ENCODE measurements around the gene MCF2L. TPM values are rescaled to one million over a fixed set of nuclear protein-coding genes. Genes with fewer than 3 reads are reported as not detected.

The MCF2L gene
- total RNA-seq, 1 donor from 2014 or later = under 0.01 TPM

GRCh38 chr13:112953591-112954487 lies 15.2 kb upstream of the MCF2L start:
- no peaks in the 10 kb centered on the region for H3K36me3 ChIP-seq (ENCODE audit: control insufficient read depth, insufficient read depth, low read length)
- peaks cover 4% of the 10 kb centered on the region for H3K27me3 ChIP-seq (ENCODE audit: control insufficient read depth, insufficient read depth, low read length)
- DNase-seq (ENCODE audit: low read depth) = no peak
- FAIRE-seq = no peak
- no peak for TF ChIP-seq CTCF (IDR thresholded peaks at IDR 0.05; ENCODE audit: insufficient read depth, low read length, severe bottlenecking)
- no peak overlapping the region for H3K4me3 ChIP-seq (ENCODE audit: low read depth, low read length)

- no peak for TF ChIP-seq CTCF (IDR thresholded peaks at IDR 0.05; ENCODE audit: insufficient read depth, low read length, severe bottlenecking)
- Histone ChIP-seq H3K36me3 (ENCODE audit: control insufficient read depth, insufficient read depth, low read length) (no peaks in the 10 kb centered on the region), H3K27me3 (ENCODE audit: control insufficient read depth, insufficient read depth, low read length) (peaks cover 4% of the 10 kb centered on the region), H3K4me3 (ENCODE audit: low read depth, low read length) (no peak overlapping the region)
- no peak for FAIRE-seq
- no peak for DNase-seq (ENCODE audit: low read depth)
Observed at GRCh38 chr13:112954488-112955270, 14.3 kb upstream of the MCF2L start.

- H3K27me3 ChIP-seq (ENCODE audit: control insufficient read depth, insufficient read depth, low read length) = peaks cover 4% of the 10 kb centered on the region
- FAIRE-seq (no peak), DNase-seq (ENCODE audit: low read depth) (no peak)
- no peak overlapping the region for H3K4me3 ChIP-seq (ENCODE audit: low read depth, low read length)
- H3K36me3 ChIP-seq (ENCODE audit: control insufficient read depth, insufficient read depth, low read length) = no peaks in the 10 kb centered on the region
- no peak for TF ChIP-seq CTCF (IDR thresholded peaks at IDR 0.05; ENCODE audit: insufficient read depth, low read length, severe bottlenecking)
Observed at GRCh38 chr13:112955271-112955937, 13.6 kb upstream of the MCF2L start.

DNA sequence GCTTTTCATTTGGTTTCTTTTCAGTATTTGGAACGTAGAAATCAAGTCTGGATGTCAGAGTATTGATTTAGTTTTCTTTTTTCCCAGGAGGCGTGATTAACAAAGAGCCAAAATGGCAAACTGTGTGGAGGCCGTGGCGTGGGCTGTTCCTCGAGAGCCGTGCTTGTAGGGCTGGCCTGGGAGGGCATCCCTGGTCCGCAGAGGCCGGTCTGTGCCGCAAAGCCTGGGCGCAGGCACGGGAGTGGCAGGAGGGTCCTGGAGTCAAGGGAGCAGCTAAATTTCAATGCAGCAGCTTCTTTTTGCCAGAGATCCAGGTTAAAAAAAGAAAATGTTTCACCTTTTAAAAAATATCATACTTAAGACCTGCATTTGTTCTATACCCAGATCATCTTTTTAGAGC lies 13.1 kb upstream of the MCF2L start:
- no peak for TF ChIP-seq CTCF (IDR thresholded peaks at IDR 0.05; ENCODE audit: insufficient read depth, low read length, severe bottlenecking)
- H3K4me3 ChIP-seq (ENCODE audit: low read depth, low read length) = no peak overlapping the region
- no peak for FAIRE-seq
- H3K36me3 ChIP-seq (ENCODE audit: control insufficient read depth, insufficient read depth, low read length) = no peaks in the 10 kb centered on the region
- no peak for DNase-seq (ENCODE audit: low read depth)
- H3K27me3 ChIP-seq (ENCODE audit: control insufficient read depth, insufficient read depth, low read length) = peaks cover 4% of the 10 kb centered on the region

- H3K36me3 ChIP-seq (ENCODE audit: control insufficient read depth, insufficient read depth, low read length) = no peaks in the 10 kb centered on the region
- no peak for FAIRE-seq
Observed at GRCh38 chr13:112956571-112957294, 12.3 kb upstream of the MCF2L start.

More at GRCh38 chr13:112956571-112957294, 12.3 kb upstream of the MCF2L start:
- Histone ChIP-seq H3K4me3 (ENCODE audit: low read depth, low read length) (no peak overlapping the region), H3K27me3 (ENCODE audit: control insufficient read depth, insufficient read depth, low read length) (peaks cover 4% of the 10 kb centered on the region)
- no peak for DNase-seq (ENCODE audit: low read depth)
- no peak for TF ChIP-seq CTCF (IDR thresholded peaks at IDR 0.05; ENCODE audit: insufficient read depth, low read length, severe bottlenecking)
